HuH-7.5 (cell line): ENCODE measurements around the gene MMP23B.

Source experiments
- DNase-seq: peaks from one replicate; pipeline ENCODE4 v3.0.0; 2011; ENCODE audit warnings: low spot score

Gene MMP23B

DNA sequence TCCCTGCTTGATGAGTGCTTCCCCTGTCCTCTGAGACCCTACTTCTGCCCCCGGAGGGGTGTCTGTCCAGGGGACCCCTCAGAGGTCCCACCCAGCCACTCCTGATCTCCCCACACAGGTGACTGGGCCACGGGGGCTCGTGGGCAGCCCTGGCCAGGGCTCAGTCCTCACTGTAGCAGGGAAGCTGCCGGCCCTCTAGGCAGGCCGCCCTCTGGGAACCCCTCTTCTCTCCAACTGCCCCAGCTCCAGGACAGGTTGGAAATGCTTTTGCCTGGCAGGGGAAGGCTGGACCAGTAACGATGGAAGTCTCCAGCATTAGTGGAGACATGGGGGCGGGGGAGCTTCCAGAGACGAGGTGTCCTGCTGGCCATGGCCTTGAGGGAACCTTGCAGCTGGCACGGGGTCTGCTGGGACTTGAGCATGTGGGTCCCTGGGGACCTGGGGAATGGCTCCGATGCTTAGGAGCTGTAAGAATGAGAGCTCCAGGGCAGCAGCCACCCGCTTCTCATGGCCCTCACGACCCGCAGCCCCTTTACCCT, 28.9 kb upstream of the MMP23B start:
- DNase-seq = no peak

- DNase-seq = no peak
Observed at GRCh38 chr1:1603671-1604373, 28.2 kb upstream of the MMP23B start.

DNA sequence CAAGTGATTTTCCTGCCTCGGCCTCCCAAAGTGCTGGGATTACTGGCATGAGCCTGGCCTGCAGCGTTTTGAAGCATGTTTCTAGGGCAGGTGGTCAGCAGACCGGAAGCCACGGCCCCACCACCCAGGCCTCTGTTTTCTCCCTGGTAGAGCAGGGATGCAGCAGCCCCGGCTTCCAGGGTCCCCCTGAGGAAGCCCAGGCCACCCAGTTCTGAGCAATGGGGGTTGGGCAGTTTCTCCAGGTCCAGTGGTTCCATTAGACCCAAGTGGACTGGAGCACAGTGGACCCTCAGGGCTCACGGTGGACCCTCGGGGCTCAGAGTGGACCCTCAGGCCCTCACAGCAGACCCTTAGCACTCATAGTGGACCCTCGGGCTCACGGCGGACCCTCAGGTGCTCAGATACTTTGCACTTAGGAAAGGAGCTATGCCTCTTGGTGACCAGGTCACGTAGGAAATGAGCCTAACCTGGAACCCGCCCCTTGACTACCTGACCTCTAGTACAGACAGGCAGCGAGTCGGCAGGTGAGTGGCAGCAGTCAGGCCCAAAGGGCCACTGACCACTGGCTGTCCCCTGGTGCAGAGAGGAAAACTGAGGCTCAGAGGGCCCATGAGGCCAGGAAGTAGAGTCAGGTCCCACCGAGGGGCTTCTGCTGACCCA, 27.5 kb upstream of the MMP23B start:
- DNase-seq = no peak

GRCh38 chr1:1605034-1605591, 26.9 kb upstream of the MMP23B start:
- DNase-seq = no peak

DNA sequence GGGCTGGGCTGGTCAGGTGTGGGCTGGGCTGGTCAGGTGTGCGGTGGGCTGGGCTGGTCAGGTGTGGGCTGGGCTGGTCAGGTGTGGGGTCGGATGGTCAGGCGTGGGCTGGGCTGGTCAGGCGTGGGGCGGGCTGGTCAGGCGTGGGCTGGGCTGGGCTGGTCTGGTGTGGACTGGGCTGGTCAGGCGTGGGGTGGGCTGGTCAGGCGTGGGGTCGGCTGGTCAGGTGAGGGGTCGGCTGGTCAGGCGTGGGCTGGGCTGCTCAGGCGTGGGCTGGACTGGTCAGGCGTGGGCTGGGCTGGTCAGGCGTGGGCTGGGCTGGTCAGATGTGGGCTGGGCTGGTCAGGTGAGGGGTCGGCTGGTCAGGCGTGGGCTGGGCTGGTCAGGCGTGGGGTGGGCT, 26.2 kb upstream of the MMP23B start:
- no peak for DNase-seq

GRCh38 chr1:1606232-1606631, 25.7 kb upstream of the MMP23B start:
- no peak for DNase-seq

DNA sequence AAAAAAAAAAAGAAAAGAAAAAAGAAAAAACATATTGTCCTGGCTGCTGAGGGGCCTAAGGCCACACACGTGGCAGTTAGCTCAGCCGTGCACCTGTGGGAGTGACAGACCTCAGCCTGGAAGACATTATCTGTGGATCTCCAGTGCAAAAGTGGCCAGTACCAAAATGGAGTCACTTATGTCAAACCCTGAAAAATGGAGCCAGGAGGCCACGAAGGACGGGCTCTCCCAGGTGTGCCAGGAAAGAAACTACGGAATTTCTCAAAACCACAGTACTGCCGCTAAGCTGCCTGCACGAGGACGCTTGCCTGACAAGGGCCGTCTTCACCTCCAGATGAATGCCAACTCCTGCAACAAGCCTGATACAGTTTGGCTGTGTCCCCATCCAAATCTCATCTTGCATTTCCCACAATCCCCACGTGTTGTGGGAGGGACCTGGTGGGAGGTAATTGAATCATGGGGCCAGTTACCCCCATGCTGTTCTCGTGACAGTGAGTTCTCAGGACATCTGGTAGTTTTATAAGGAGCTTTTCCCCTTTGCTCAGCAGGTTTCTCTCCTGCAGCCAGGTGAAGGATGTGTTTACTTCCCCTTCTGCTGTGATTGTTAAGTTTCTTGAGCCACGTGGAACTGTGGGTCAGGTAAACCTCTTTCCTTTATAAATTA, 22.0 kb upstream of the MMP23B start:
- no peak for DNase-seq

GRCh38 chr1:1610796-1611195, 21.2 kb upstream of the MMP23B start:
- no peak for DNase-seq

DNA sequence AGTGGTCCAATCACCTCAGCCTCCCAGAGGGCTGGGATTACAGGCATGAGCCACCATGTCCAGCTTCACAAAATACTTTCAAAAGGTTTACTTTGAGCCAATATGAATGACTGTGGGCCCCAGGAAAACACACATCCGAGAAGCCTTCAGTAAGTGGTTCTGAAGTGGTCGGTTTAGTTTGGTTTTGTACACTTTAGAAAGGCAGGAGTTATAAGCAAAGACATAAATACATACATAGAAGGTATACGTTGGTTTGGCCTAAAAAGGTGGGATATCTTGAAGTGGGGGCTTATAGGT, 19.9 kb upstream of the MMP23B start:
- DNase-seq = no peak

- DNase-seq = no peak
Observed at GRCh38 chr1:1613509-1614082, 18.4 kb upstream of the MMP23B start.

GRCh38 chr1:1614204-1614953, 17.6 kb upstream of the MMP23B start:
- DNase-seq = peak; percentile 75

GRCh38 chr1:1614954-1615255, 17.1 kb upstream of the MMP23B start:
- no peak for DNase-seq

DNA sequence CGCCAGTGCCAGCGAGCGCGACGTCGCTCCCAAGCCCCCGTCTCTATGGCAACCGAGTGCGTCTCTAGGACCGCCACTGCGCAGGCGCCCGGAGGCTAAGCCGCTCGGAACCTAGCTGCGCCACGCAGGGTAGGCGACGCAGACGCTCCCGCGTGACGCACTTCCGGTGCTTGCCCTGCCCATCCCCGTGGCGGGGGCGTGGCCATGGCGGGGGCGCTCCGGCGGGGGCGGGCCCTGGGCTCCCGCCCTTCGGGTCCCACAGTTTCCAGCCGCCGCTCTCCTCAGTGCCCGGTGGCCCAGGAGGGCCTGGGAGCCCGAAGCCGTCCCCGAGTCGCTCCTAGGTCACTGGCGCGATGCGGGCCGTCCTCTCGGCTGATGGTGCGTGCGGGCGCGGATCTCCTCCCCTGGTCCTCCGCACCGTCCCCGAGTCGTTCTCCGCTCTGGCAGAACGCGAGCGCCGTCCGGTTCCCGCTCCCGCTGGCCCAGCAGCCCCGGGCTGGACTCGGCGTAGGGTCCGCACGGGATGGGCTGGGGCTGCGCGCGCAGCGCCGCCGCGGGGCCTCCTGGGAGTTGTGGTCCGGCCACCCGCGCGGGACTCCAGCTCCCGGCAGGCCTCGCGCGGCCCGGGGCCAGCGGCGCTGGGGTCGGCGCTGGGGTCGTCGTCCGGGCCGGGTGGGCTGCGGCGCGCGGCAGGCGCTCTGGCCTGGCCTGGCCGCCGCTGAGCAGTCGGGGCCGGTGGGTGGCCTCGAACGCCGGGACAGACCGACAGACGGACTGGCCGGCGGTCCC, 16.5 kb upstream of the MMP23B start, which contains the start of gene MIB2:
Gene MIB2, plus strand, starts transcription at position 245 of the 789 bp plus-strand sequence. CDS start 7,953 bp downstream, outside the sequence.
- DNase-seq = peak; percentile 100

- peak; percentile 73 for DNase-seq
Observed at GRCh38 chr1:1616045-1616790, 15.8 kb upstream of the MMP23B start.

DNA sequence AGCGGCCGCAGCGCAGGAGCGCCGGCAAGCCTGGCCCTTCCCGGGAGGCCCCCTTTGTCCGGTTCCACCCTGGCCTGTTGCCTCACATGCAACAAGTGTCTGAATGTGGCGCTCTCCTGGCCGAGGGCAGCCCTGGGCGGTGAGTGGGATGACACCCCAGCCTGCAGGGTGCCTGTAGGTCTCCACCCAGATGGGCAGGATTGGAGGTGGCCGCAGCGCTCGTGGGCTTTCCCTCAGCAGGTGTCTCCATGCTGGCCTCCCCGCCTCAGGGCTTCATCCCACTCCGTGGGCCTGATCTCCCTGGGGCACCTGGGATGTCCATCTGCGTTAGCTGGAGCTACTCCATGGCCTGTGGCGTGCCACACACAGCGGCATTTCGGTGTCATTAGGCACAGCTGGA, 15.1 kb upstream of the MMP23B start:
- no peak for DNase-seq

DNA sequence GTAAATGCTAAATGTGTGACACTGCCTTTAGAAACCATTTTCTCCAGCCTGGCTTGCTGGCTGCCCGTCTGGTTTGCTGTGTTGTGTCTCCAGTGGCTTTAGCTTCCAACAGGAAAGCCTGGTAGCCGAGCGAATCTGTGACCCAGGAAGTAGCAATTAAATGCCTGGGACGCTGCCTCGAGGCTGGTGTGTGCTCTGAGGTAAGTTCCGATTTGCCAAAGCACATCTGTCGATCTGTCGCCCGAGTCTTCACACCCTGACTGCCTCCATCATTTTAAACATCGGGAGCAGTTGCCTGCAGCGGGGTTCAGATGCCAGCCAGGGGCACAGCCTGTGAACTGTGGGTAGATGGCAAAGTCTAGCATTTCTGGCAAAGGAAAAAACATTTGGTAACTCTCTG, 14.5 kb upstream of the MMP23B start:
- DNase-seq = no peak

GRCh38 chr1:1617925-1618324, 14.0 kb upstream of the MMP23B start:
- DNase-seq = no peak

- no peak for DNase-seq
Observed at GRCh38 chr1:1618396-1619068, 13.4 kb upstream of the MMP23B start.

GRCh38 chr1:1619917-1620361, 12.0 kb upstream of the MMP23B start:
- DNase-seq = no peak
